K562 (cell line): ENCODE measurements around the gene NRXN3. TPM values are rescaled to one million over a fixed set of nuclear protein-coding genes. Genes with fewer than 3 reads are reported as not detected.

Experiments used
- ATAC-seq: fragments of 200-7000 bp; cut with Tn5 transposase; 3 replicates; pipeline ENCODE4 v1.9.1; 2020; ENCODE audit warnings: moderate library complexity
- BruUV-seq: library from RNA; stranded (reverse); fragments of 400-500 nt; replicated peaks from 2 replicates; lab custom pipeline; 2021; lab: Mats Ljungman, UMichigan
- CTCF ChIA-PET: fragments of 300-600 bp; formaldehyde crosslinking; extraction: SDS; loops from one replicate; lab custom pipeline; 2021; ENCODE audit warnings: low intra/inter-chr PET ratio; lab: Yijun Ruan, JAX
- POLR2A ChIA-PET: fragments of 300-600, 350-650 bp; sonication (Branson Sonifier 250); formaldehyde crosslinking; extraction: SDS; loops from one replicate; lab custom pipeline; 2021; ENCODE audit warnings: antibody characterized with exemption, inconsistent platforms; lab: Yijun Ruan, JAX
- DNase-seq, 4 experiments: peaks; one replicate each; pipeline versions ENCODE4 v3.0.0 to v3.0.0-alpha.2; 2011 to 2018; ENCODE audit warnings: low spot score in 3 of 4, mixed read lengths in 3 of 4; ENCODE audit errors: extremely low read depth in 1 of 4
- FAIRE-seq: peaks from 2 replicates; lab custom pipeline; 2011; peaks lifted over from hg19 to GRCh38; lab: Jason Lieb, UNC
- H2AFZ ChIP-seq: 2 replicates; pipeline ENCODE4 v1.6.0; 2011; ENCODE audit warnings: low read depth, low read length, control low read depth, inconsistent platforms
- H3K27ac ChIP-seq: fragments of 200-600 bp; 3 replicates; pipeline ENCODE4 v1.8.0; 2011; ENCODE audit warnings: low read depth, mild to moderate bottlenecking, control low read depth, inconsistent platforms, low read length, moderate library complexity, mixed read lengths; ENCODE audit errors: extremely low read depth
- H3K27me3 ChIP-seq, 2 experiments: fragments of 300-600 bp in 1 of 2; 2 replicates in 1 of 2; 3 replicates in 1 of 2; pipeline versions ENCODE4 v1.6.0 to v1.8.0; 2011; ENCODE audit warnings: inconsistent platforms in 2 of 2, low read length in 2 of 2, mild to moderate bottlenecking in 1 of 2, mixed read lengths in 1 of 2, moderate library complexity in 1 of 2; ENCODE audit not compliant: control insufficient read depth in 2 of 2, insufficient read depth in 2 of 2
- H3K36me3 ChIP-seq: fragments of 300-600 bp; 3 replicates; pipeline ENCODE4 v1.8.0; 2011; ENCODE audit warnings: mild to moderate bottlenecking, low read length, inconsistent platforms; ENCODE audit not compliant: control insufficient read depth, insufficient read depth
- H3K4me1 ChIP-seq, 2 experiments: fragments of 200-600 bp in 1 of 2; replicated peaks in 1 of 2; 2 replicates in 1 of 2; 3 replicates in 1 of 2; pipeline versions ENCODE4 v1.5.1 to v1.8.0; 2011; ENCODE audit warnings: inconsistent platforms in 2 of 2, low read length in 2 of 2, mild to moderate bottlenecking in 1 of 2, mixed read lengths in 1 of 2, moderate library complexity in 1 of 2; ENCODE audit not compliant: control insufficient read depth in 2 of 2, insufficient read depth in 2 of 2
- H3K4me2 ChIP-seq: 2 replicates; pipeline ENCODE4 v1.6.1; 2011; ENCODE audit warnings: low read length, control low read depth, inconsistent platforms, mixed read lengths; ENCODE audit not compliant: insufficient read depth
- H3K4me3 ChIP-seq: fragments of 200-600 bp; sonication (generic), shearing (Covaris generic); 2 replicates; pipeline ENCODE4 v1.5.1; 2016; ENCODE audit warnings: control low read depth, inconsistent platforms
- H3K79me2 ChIP-seq: fragments of 200-600 bp; 3 replicates; pipeline ENCODE4 v1.8.0; 2011; ENCODE audit warnings: low read length, inconsistent platforms; ENCODE audit not compliant: control insufficient read depth, insufficient read depth
- H3K9ac ChIP-seq, 2 experiments: 2 replicates each; pipeline versions ENCODE4 v1.6.0 to v1.6.1; 2011; ENCODE audit warnings: low read depth in 2 of 2, low read length in 2 of 2, control low read depth in 1 of 2, inconsistent platforms in 1 of 2, mild to moderate bottlenecking in 1 of 2, mixed read lengths in 1 of 2; ENCODE audit not compliant: insufficient read depth in 1 of 2
- H3K9me1 ChIP-seq: one replicate; pipeline ENCODE4 v1.6.0; 2011; ENCODE audit warnings: inconsistent platforms, mild to moderate bottlenecking, low read length, moderate library complexity; ENCODE audit not compliant: control insufficient read depth, insufficient read depth
- H3K9me3 ChIP-seq: replicated peaks from 2 replicates; pipeline ENCODE4 v1.5.1; 2011; ENCODE audit warnings: low read depth, low read length, inconsistent platforms; ENCODE audit not compliant: control insufficient read depth, insufficient read depth
- H4K20me1 ChIP-seq: replicated peaks from 2 replicates; pipeline ENCODE4 v1.6.1; 2011; ENCODE audit warnings: low read length, inconsistent platforms, mixed read lengths; ENCODE audit not compliant: control insufficient read depth, insufficient read depth
- EGR1 ChIP-seq: fragments of 450-650 bp; conservative IDR thresholded peaks from 2 replicates; pipeline ENCODE4 v1.6.1; 2017; ENCODE audit warnings: mild to moderate bottlenecking
- ELF4 ChIP-seq: fragments of 450-650 bp; formaldehyde crosslinking; IDR thresholded peaks from 2 replicates; pipeline ENCODE4 v1.4.0; 2022; ENCODE audit warnings: missing genetic modification characterization
- ELK3 ChIP-seq: fragments of 450-650 bp; formaldehyde crosslinking; IDR thresholded peaks from 2 replicates; pipeline ENCODE4 v1.4.0; 2020; ENCODE audit warnings: mild to moderate bottlenecking
- MBD2 ChIP-seq: sonication (generic); IDR thresholded peaks from 2 replicates; pipeline ENCODE4 v1.6.1; 2016; ENCODE audit warnings: low read depth, borderline replicate concordance
- MYC ChIP-seq, 2 experiments: fragments of 250-450 bp in 1 of 2; sonication (Bioruptor Pico) in 1 of 2; IDR thresholded peaks; 2 replicates each; pipeline versions ENCODE4 v1.5.1 to v1.6.1; 2012 to 2021; ENCODE audit warnings: low read depth in 2 of 2, borderline replicate concordance in 1 of 2, improper control_type of control experiment in 1 of 2, low read length in 1 of 2, mild to moderate bottlenecking in 1 of 2, moderate library complexity in 1 of 2
- PPARD ChIP-seq: fragments of 250-450 bp; sonication (Bioruptor Pico); IDR thresholded peaks from 2 replicates; pipeline ENCODE4 v1.8.0; 2022; ENCODE audit warnings: inconsistent platforms, mild to moderate bottlenecking, moderate library complexity
- RBM39 ChIP-seq: fragments of 200-400 bp; formaldehyde crosslinking; optimal IDR thresholded peaks from 2 replicates; pipeline ENCODE3; 2018; ENCODE audit warnings: low read depth, low read length
- STAT5A ChIP-seq: IDR thresholded peaks from 2 replicates; pipeline ENCODE4 v1.6.1; 2012; ENCODE audit warnings: low read length, inconsistent platforms, borderline replicate concordance
- STAT5B ChIP-seq: fragments of 250-450 bp; sonication (Bioruptor Pico); IDR thresholded peaks from 2 replicates; pipeline ENCODE4 v1.8.0; 2021; ENCODE audit warnings: mild to moderate bottlenecking, inconsistent platforms
- ZNF239 ChIP-seq: fragments of 250-450 bp; sonication (Bioruptor Pico); IDR thresholded peaks from 2 replicates; pipeline ENCODE4 v1.4.0; 2020; ENCODE audit warnings: mild to moderate bottlenecking
- ZNF274 ChIP-seq: IDR thresholded peaks from 2 replicates; pipeline ENCODE4 v1.6.1; 2011; ENCODE audit warnings: low read depth, mild to moderate bottlenecking, low read length, moderate library complexity, borderline replicate concordance
- WGBS: fragments of 100-300 bp; shearing (Covaris generic); methylation state at CpG from one replicate; pipeline ENCODE4 v1.1.6; 2016; ENCODE audit warnings: low coverage, mixed read lengths; ENCODE audit not compliant: insufficient coverage; ENCODE audit errors: missing lambda C conversion rate; 5-methylcytosine and 5-hydroxymethylcytosine counted together
- in situ Hi-C: fragments of 300-500 bp; cut with MboI; formaldehyde crosslinking; loops from 4 replicates; pipeline ENCODE4 v1.15.0; 2018; ENCODE audit warnings: inconsistent platforms, mixed read lengths
- intact Hi-C: fragments of 100-400 bp; cut with micrococcal nuclease; formaldehyde crosslinking; loops from 2 replicates; pipeline ENCODE4 v1.14.2; 2022
- polyA plus RNA-seq, 8 experiments: library from polyadenylated mRNA; depleted of rRNA in 4 of 8; stranded (reverse) in 5 of 8; unstranded in 3 of 8; fragments of >200 nt; fragmentation: Nextera tagmentation in 2 of 8; fragmentation: Illumina TruSeq in 1 of 8; extraction: Ambion mirVana in 2 of 8; extraction: Trizol in 1 of 8; gene quantifications; 2 replicates each; pipeline versions ENCODE4 v1.2.1 to v1.2.3, GENCODE V29; 2011 to 2014; ENCODE audit warnings: inconsistent platforms in 1 of 8, missing spikeins in 1 of 8
- total RNA-seq, 7 experiments: library from RNA; depleted of rRNA in 6 of 7; stranded (reverse); fragments of >200 nt in 6 of 7; fragmentation: Illumina TruSeq in 2 of 7; extraction: Trizol in 2 of 7; gene quantifications; 2 replicates each; pipeline versions ENCODE4 v1.2.1 to v1.2.3, GENCODE V29; 2011 to 2021; ENCODE audit warnings: low replicate concordance in 1 of 7
- TF ChIP-seq, protein P1 (sequence below): fragments of 450-650 bp; formaldehyde crosslinking; conservative IDR thresholded peaks from 2 replicates; pipeline ENCODE4 v1.4.0; 2022; ENCODE audit warnings: mild to moderate bottlenecking, missing genetic modification characterization

NRXN3 gene
- total and polyA plus RNA-seq, 9 of the 15 experiments (the other 6 are each of a cell fraction or from before 2014, with no cell fraction given), result 0.09 TPM; not detected in 8

GRCh38 chr14:78714711-78715110 lies 544.5 kb downstream of the NRXN3 start:
- in situ Hi-C loops, result no loop called here
- Histone ChIP-seq H3K36me3 (no peaks in the 10 kb centered on the region), H3K4me3 (no peak overlapping the region), H3K9ac (no peak overlapping the region), H3K79me2 (no peaks in the 10 kb centered on the region), H3K27ac (no peak overlapping the region), H3K4me1 (no peaks in the 10 kb centered on the region), H3K4me2 (no peak overlapping the region), H3K9me3 (no peaks in the 10 kb centered on the region), H3K27me3 (no peaks in the 10 kb centered on the region), H3K9me1 (no peaks in the 10 kb centered on the region), H4K20me1 (no peaks in the 10 kb centered on the region), H2AFZ (no peak overlapping the region)
- ChIA-PET POLR2A (interaction anchor here (0.6 kb wide), 1 partner anchor 1669 kb away, joined by 3 read pairs; no protein-coding TSS in a partner anchor), CTCF (no interaction called here)
- 0% methylated on average over 16 of the region's 18 CpGs for WGBS
- ATAC-seq (no peak), DNase-seq (no peak), FAIRE-seq (no peak)
- no TSS peak for BruUV-seq
- no peak for TF ChIP-seq RBM39
- no peak for TF ChIP-seq ZNF274
- TF ChIP-seq ZNF239, result no peak
- TF ChIP-seq ELF4 (CRISPR knock-in tag), result no peak
- TF ChIP-seq STAT5A, result no peak
- TF ChIP-seq, protein P1, sequence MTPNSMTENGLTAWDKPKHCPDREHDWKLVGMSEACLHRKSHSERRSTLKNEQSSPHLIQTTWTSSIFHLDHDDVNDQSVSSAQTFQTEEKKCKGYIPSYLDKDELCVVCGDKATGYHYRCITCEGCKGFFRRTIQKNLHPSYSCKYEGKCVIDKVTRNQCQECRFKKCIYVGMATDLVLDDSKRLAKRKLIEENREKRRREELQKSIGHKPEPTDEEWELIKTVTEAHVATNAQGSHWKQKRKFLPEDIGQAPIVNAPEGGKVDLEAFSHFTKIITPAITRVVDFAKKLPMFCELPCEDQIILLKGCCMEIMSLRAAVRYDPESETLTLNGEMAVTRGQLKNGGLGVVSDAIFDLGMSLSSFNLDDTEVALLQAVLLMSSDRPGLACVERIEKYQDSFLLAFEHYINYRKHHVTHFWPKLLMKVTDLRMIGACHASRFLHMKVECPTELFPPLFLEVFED (CRISPR knock-in tag), result no peak
- TF ChIP-seq EGR1, result no peak
- no peak for TF ChIP-seq PPARD (CRISPR knock-in tag)
- no peak for TF ChIP-seq MYC (IDR thresholded peaks at IDR 0.05; ENCODE audit: low read depth, low read length)
- TF ChIP-seq MYC (CRISPR knock-in tag; IDR thresholded peaks at IDR 0.05; ENCODE audit: borderline replicate concordance, low read depth), result no peak
- TF ChIP-seq ELK3 (CRISPR knock-in tag), result no peak
- no peak for TF ChIP-seq MBD2
- TF ChIP-seq STAT5B (CRISPR knock-in tag), result no peak
- intact Hi-C loops, result no loop called here
